ENCODE data around the gene HPS4.
A peak's percentile ranks its signal among the peaks of the same experiment; 100 is the strongest.

The HPS4 gene

DNA sequence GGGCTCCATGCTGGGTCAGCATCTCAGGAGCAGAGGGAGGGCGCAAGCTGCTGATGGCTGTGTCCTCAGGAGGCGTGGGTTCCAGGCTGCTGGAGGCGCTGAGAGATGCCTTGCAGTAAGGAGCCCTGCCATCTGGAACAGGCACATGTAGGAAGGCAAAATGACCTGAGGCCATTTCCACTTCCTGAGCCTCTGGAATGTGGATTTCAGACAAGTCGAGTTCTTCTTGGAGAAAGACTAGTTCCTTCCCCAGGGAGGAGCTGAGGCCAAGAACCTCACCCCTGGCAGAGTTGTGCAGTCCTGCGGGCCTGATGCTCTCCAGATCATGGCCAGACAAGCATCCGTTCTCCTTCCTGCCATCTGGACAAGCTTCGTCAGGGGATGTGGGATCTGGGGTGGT is 19.3 kb downstream of the HPS4 start:
- peak; percentile 26 for DNase-seq (ENCODE audit: low read depth)

DNA sequence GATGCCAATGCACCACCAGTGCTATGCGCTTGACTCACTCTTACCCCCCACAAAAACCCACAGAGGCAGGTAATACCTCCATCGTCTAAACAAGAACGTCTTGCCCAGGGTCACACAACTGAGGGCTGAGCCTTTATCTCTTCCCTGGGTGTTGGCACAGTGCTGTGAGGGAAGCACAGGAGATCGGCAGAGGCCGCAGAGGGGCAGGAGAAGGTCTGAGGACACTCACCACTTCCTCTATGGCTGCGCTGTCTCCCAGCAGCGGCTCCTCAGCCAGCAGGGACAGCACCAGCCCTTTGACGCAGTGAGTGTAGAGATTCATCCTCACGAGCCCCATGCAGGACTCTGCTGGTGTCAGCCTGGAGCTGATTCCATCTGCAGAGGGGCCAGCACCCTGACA is 19.9 kb downstream of the HPS4 start:
- no peak for DNase-seq (ENCODE audit: low read depth)

DNA sequence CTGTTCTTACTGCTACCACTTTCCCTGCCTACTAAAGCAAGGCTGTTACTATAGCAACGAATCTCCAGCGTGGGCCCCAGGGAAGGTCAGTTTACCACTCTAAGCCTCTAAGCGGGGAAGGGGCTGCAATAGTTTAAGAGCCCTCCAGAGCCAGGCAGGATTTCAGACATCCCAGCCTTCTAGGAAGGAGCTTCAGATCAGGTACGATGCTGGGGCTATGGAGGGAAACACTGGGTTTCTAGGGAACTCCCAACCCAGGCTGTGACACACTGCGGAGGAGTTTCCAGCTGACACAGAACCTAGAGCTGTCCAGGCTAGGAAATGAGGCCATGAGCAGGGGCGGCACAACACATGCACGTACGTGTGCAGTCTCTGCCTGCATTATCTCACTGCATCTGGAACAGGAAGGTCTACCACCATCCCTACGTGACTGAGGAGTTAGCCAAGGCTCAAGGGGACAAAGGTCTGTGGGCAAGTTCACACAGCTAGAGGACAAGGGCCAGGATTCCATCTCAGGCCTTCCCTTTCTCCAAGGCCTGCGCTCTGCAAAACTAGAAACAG is 20.4 kb downstream of the HPS4 start:
- DNase-seq (ENCODE audit: low read depth), result no peak

DNA sequence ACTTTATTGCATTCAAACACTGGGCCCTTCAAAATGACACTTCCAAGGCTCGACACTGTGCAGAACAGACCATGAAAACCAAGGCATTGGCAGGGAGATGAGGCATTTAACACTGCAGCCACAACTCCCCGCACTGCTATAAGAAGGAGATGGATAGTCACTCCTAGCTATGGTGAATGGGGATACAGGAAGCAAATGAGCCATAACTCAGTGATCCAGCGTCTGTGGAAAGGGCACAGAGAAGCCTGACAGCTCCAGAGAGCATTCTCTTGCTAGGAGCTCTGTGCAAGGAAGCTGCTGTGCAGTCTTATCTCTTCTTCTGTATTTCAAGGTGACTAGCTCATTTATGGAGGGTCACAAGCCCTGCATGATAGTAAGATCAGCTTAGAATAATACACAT is 20.9 kb downstream of the HPS4 start:
- DNase-seq (ENCODE audit: low read depth), result no peak

DNA sequence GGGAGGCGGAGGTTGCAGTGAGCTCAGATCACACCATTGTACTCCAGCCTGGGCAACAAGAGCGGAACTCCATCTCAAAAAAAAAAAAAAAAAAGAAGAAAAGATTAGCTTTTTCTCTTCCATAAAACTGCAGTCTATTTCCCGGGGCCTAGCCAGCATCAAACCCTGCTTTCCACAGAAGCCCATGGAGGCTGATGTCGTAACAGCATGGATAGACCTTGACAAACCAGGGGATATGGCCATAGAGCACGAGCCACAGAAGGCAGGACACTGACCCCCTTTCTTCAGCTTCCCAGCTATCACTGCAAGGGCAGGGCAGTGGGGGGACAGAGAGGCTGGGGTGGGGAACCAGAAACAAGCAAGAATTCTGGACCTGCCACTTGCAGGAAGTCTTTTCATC is 21.5 kb downstream of the HPS4 start:
- DNase-seq (ENCODE audit: low read depth), result no peak

DNA sequence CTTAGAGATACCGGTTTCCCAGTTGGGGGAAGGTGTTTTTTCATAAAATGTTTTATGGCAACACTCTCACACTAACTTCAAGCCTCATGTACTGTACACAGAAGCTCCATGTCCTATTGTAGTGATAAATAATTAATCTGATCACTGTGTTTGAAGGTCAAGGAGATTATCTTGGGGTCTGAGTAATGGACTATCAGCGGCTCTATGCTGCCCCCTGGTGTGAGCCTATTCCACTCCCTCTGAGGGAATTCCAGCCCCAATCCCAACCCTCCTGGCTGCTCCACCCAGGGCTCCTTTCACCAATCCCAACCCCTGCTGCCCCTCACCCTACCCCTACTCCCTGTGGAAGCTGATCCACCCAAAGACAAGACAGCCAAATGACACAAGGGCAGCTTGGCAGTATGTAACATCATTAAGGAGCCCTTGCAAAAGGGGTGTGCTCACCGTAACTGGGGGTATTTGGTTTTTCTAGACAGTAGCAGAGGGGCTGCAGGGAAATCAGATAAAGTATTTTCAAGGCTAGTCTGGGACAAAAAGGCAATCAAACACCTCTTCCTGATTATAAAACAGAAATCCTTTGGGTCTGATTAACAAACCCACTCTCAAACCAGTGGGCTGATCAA is 22.3 kb downstream of the HPS4 start:
- peak; percentile 12 for DNase-seq (ENCODE audit: low read depth)

DNA sequence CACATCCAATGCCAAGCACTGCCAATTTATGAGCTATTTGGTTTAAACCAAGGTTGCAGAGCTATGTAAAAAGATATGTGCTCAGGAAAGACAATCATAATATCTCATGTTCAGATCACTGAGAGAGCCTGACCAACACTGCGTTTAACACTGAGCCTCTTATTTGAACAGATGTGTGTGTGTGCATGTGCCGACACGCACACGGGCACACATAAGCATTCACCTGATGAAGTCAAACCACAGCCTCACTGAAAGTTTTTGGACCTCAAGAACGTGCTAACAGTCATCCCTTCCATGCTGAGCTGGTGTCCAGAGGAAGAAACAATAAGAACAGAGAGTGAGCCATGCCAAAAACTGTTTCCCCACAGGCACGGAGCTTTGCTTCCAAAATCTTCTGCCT is 23.4 kb downstream of the HPS4 start:
- no peak for DNase-seq (ENCODE audit: low read depth)

DNA sequence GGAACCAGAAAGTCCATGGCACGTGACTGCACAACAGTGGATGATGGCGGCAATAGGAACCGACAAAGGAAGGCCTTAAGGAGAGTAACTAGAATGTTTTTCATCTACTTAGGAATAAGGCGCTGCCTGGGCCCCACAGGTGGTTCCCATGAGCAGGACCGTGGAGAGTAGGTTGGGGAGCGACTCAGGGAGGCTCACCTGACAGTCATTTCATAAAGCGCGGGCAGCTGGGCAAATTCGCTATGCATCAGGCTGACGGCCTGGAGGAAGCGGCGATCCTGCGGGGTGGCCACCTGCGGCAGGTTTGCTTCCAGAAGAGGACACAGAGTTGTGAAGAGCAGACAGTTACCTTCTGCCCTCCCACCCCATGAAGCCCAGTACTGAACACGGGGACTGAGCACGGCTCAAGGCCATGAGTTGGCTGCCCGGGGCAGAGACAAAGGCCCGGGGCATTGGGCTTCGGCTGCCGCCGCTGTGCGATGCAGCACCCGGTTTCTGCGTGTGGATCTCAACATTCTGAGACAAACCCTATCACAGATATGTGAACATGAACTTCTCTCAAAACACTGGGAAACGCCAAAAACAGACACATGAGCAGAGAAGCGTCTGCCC is 25.8 kb downstream of the HPS4 start:
- no peak for DNase-seq (ENCODE audit: low read depth)

DNA sequence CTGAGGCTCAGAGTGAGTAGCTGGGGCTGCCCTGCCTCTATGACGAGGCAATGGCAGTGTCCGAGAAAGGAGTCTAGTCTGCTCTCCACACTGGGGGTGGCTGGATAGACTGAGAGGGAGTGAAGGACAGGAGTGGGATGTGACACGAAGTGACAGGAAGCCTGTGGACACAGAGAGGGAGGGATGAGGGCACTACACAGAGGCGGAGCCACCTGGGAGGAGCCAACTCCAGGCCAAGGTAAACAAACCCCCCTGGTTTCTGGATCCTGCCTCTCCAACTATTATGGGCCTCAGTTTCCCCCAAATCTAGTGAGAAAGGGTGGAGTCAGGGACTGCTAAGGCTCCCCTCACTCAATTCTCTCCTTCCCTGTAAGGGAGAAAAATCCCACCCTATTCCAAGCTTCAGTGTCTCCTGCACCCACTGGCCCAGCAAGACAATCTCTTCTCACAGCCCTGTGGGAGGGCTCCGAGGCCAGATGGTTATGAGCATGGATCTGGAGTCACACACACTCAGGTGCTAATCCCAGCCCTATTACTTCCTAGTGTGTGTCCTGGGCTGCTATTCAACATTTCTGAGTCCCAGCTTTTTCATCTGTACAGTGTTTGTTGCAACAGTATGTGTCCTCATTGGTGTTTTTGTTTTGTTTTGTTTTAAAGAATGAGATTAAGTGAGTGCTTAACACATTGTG is 29.6 kb downstream of the HPS4 start:
- DNase-seq (ENCODE audit: low read depth), result no peak

DNA sequence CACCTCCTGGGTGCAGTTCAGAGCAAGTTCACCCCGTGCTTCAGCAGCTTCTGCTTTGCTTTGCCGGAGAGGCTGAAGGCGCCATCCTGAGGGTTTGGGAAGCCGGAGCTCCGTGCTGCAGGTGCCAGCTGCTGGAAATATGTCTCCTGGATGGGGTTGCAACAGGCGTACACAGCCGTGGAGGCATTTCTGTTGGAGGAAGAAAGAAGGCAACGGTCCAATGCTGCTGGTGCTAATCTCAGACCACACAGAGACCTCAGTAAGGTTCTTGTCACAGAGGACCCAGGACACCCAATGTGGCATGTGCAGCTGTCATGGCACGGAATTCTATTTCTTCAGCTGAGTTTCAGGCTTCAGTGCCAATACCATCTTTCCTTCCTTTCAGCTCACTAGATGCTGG is 30.4 kb downstream of the HPS4 start:
- DNase-seq (ENCODE audit: low read depth), result no peak

DNA sequence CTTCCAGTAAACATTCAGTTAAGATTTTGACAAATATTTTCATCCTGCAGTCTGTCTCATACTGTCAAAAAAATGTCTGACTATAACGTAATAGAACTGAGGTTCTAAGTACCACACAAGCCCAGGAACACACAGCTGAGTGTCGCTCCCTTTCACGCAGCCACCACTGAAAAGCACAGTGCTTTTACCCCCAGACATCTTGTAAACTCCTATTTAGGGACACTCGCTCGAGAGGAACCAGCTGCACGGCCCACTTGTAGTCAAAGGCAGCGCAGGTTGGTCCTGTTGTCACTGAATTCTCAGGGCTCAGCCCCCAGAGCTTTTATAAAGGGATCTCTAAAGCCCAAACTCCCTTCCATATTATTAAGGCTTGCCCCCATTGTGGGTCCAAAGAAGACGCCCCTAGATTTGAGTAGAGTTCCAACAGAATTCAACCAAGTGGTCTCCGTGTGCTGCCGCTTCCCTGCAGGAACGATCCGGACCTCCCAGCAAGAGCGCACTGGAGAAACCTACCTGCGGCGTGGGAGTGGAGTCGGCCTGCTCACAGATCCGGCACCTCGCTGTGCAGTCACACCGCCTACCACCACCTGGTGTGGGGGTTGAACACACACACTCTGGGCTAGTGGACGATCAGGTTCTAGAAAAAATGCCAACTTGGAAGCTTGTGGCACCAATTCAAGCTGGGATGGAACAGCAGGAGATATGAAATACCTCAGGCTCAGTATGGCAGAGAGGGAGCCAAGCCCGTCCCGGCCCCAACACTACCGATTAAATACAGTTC is 31.2 kb downstream of the HPS4 start:
- DNase-seq (ENCODE audit: low read depth), result no peak

DNA sequence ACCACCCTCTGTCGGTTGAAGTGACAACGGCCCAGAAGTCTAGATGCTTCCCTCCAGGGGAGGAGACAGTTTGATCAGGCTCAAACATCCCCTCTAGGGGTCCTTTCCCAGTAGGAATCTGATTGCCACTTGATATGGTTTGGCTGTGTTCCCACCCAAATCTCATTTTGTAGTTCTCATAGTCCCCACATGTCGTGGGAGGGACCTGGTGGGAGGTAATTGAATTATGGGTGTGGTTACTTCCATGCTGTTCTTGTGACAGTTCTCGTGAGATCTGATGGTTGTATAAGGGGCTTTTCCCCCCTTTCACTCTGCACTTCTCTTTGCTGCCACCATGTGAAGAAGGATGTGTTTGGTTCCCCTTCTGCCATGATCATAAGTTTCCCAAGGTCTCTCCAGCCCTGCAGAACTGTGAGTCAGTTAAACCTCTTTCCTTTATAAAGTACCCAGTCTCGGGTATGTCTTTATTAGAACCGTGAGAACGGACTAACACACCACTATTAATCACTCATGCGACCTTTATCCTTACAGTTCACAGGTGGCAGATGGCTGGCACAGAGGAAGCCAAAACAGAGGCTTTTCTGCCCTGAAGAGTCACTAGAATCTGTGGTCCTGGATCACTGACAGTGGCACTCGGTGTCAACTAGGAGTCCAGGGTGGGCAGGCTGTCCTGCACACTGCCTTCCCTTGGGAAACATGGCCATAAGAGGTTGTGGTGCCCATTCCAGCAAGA is 33.0 kb downstream of the HPS4 start:
- DNase-seq (ENCODE audit: low read depth), result no peak

DNA sequence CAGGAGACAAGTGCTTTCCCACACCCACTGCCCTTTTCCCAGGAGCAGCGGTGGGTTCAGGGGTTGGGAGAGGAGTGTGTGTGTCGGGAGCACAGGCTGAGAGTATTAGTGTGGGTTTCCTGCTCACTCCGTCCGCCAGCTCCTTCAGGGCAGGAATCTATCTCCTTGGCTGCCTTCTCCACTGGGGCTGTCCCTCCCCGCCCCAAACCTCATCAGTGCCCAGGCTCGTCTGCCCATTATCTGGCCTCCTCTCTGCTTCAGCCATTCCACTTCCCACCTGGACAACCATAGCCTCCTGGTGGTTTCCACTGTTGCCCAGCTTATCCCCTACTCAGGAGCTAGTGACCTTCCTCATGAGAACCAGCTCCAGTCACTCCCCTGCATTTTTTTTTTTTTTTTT is 34.6 kb downstream of the HPS4 start:
- no peak for DNase-seq (ENCODE audit: low read depth)

DNA sequence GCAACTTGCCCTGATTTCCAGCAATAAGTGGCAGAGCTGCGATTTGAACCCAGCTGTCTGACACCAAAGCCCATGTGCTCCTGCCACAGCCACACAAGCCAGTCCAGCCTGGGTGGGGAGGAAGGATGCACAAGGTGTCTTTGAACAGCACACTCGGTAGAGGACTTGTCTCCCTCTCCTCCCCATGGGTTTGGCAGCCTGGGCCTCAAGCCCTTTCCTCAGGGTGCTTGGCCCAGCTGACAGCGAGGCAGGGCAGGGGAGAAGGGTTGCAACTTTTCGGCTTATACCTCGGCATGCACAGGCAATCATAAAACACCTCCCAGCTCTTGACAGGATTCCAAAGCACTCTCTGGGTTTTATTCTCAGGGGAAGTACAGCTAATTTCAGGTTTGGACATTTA is 35.2 kb downstream of the HPS4 start:
- no peak for DNase-seq (ENCODE audit: low read depth)

DNA sequence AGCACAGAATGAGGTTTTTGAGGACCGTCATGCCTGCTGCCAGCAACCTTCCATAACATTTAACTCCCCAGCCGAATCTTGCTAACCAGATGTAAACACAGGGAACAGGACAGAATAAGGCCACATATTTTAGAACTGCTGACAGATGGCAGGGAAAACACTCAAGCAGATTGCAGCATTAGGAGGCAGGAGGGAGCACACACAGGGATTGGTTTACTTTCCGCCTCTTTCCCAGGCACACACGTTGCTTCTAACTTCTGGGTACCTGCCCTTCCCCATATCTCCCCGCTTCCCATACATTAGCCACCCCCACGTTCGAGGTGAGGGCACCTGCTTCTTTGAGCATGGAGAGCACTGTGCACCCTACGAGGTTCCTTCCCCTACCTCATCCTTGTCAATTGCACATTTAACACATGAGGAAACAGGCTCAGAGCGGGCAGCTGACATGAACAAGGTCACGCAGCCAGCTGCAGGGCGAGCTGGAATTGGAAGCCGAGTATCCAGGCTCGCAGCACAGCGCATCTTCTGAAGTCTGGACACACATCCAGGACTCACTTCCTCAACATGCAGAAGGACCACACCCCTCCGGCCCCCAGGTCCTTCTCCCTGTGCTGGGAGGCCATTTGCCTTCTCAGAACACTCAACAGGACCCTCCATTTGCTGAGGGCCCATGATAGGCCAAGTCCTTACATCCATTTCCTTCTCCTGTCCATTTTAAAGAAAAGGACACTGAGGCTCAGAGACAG is 35.8 kb downstream of the HPS4 start:
- DNase-seq (ENCODE audit: low read depth), result no peak

DNA sequence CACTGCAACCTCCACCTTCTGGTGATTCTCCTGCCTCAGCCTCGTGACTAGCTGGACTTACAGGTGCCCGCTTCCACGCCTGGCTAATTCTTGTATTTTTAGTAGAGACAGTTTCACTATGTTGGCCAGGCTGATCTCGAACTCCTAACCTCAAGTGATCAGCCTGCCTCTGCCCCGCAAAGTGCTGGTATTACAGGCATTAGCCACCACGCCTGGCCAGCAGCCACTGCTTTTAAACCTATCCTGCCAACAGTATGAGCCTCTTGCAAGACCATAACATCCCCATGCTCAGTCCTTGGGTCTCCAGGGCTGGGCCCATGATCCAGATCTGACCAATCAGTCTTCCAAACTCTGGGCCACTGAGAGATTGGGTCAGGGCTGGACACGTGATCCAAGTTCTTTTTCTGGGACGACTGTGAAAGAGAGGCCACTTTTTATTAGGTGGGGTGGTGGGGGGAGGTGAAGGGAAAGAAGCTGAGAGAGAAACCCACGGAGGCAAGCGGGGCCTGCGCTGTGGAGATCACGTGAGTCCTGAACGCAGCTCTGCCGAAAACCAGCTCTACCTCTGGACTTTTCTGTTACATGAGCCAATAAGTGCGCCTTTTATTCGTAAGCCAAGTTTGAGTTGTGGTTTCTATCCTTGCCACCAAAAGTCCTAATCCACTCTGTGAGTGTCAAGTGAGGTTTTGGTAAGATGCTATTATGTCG is 36.6 kb downstream of the HPS4 start:
- DNase-seq (ENCODE audit: low read depth), result no peak

DNA sequence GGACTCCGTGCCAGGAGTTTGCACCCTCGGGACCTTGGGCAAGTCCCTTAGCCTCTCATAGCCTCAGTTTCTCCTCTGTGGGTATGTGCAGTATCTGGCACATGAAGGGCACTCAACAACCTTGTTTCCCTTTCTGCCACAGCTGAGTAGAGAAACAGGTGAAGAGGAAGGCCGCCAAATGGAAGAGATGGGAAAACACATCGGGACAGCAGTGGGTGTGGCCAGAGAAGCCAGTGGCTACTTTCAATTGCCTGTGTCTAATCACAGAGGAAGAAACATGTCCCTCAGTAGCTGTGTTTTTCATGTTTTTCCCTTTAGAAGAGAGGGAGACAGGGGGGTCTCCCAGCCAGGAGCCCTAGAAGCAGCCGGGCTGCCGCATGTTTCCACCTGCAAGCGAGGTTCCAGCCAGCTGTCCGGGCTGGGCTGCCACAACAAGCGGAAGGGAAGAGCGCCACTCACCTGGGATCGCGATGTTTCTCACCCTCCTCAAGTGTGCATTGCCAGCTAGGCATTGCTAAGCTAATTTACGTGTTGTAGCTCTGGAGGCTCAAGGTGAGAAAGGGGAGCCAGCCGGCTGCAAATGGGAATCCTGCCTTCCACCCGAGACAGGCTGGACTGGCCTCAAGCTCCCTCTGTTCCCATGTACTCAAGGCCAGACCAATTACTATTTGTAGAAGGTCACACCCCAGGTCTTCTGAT is 37.9 kb downstream of the HPS4 start:
- no peak for DNase-seq (ENCODE audit: low read depth)

DNA sequence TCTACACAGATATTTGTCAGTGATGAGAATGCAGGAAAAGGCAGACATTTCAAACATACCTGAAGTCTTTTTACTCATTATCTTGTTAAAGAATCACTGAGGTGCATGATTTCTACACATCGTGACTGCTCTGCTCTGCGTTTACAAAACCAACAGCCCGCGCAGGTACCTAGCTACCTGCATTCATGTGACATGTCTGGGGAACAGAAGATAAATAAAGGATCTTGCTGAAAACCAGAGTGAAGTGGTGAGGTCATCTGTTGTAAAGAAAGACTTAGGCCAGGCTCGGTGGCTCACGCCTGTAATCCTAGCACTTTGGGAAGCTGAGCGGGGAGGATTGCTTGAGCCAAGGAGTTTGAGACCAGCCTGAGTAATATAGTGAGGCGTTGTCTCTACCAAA is 38.8 kb downstream of the HPS4 start:
- no peak for DNase-seq (ENCODE audit: low read depth)

DNA sequence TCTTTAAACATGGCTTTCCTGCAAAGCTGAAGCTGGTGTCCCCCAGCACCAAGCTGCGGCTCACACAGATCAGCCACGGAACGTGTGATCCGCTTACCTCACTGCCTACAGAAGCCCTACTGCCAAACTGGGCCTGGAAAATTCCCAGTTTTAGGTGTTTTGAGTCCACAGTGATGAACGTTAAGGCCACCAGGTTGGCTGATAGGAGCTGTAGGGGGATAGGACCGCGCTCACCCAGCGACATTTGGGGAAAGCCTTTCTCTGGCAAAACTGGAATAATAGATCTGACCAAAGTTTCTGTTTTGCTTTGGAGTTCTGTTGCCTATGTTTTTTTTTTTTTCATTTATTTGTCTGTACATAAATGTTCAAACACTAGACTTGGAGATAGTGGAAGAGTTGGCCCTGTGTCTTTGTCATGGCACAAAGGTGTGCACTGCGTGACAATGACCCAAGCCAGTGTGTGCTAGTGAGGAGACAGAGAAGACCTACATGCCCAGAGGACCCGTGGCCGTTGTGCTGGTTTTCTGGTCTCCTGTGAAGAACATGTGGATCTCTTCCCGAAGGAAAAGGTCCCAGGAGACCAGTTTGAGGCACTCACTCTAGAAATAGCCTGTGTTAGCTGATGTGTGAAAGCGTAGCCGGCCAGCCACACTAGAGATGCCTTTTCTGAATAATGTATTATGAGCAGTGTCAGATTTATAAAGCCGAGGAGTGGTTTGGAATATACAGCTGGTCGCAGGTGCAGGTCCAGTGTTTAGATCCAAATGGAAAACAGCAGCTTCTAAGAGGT is 39.5 kb downstream of the HPS4 start:
- DNase-seq (ENCODE audit: low read depth), result no peak

Data from fibroblast of the conjunctiva (primary cell).